Natural killer cell (primary cell): ENCODE results near the gene FNDC7. TPM values are rescaled to one million over a fixed set of nuclear protein-coding genes. Genes with fewer than 3 reads are reported as not detected.
"Not testable (repeated sequence)": the region's sequence is repeated elsewhere in the genome, so short reads cannot be mapped to it uniquely, and the experiment has no call there.

Source experiments
- ATAC-seq, 3 donors: fragments of 150-1000 bp in 2 of 3; fragments of 200-7000 bp in 1 of 3; cut with Tn5 transposase; 1 replicate in 1 of 3; 2 replicates in 2 of 3; pipeline ENCODE4 v1.10.0; 2021; ENCODE audit warnings: mild to moderate bottlenecking in 2 of 3, moderate library complexity in 2 of 3
- DNase-seq, 2 donors: peaks; one replicate each; pipeline versions ENCODE4 v3.0.0 to v3.0.0-alpha.2; 2013 to 2021; ENCODE audit warnings: mixed read lengths in 1 of 2
- H3K27ac ChIP-seq: one replicate; pipeline ENCODE4 v1.5.1; 2013; ENCODE audit warnings: mild to moderate bottlenecking, low read length
- H3K27me3 ChIP-seq: one replicate; pipeline ENCODE4 v1.6.1; 2013; ENCODE audit warnings: low read length; ENCODE audit not compliant: control insufficient read depth, insufficient read depth
- H3K36me3 ChIP-seq: one replicate; pipeline ENCODE4 v1.6.1; 2013; ENCODE audit warnings: low read length; ENCODE audit not compliant: control insufficient read depth, insufficient read depth
- H3K4me1 ChIP-seq: one replicate; pipeline ENCODE4 v1.6.1; 2013; ENCODE audit warnings: low read length; ENCODE audit not compliant: control insufficient read depth, insufficient read depth
- H3K4me3 ChIP-seq: one replicate; pipeline ENCODE4 v1.5.1; 2013; ENCODE audit warnings: low read length
- H3K9me3 ChIP-seq: one replicate; pipeline ENCODE4 v1.6.1; 2013; ENCODE audit warnings: low read length; ENCODE audit not compliant: control insufficient read depth, insufficient read depth
- H3K27ac Mint-ChIP-seq, 2 donors: one replicate each; pipeline ENCODE4 v1.8.0; 2022; ENCODE audit warnings: mild to moderate bottlenecking in 2 of 2, mixed read lengths in 2 of 2, moderate library complexity in 1 of 2
- H3K27me3 Mint-ChIP-seq, 2 donors: one replicate each; pipeline ENCODE4 v1.8.0; 2022; ENCODE audit warnings: low read depth in 2 of 2, mixed read lengths in 2 of 2
- H3K36me3 Mint-ChIP-seq: one replicate; pipeline ENCODE4 v1.8.0; 2022; ENCODE audit warnings: mixed read lengths
- H3K4me1 Mint-ChIP-seq, 2 donors: one replicate each; pipeline ENCODE4 v1.8.0; 2022; ENCODE audit warnings: mixed read lengths in 2 of 2
- H3K4me3 Mint-ChIP-seq: one replicate; pipeline ENCODE4 v1.8.0; 2022; ENCODE audit warnings: mild to moderate bottlenecking, moderate library complexity, mixed read lengths
- H3K9me3 Mint-ChIP-seq, 2 donors: one replicate each; pipeline ENCODE4 v1.8.0; 2022; ENCODE audit warnings: mixed read lengths in 2 of 2
- CTCF ChIP-seq: fragments of 200-600 bp; IDR thresholded peaks from one replicate; pipeline ENCODE4 v1.8.0; 2022; ENCODE audit warnings: antibody characterized with exemption
- WGBS: methylation state at CpG from one replicate; pipeline ENCODE4 v1.1.7; 2013; ENCODE audit warnings: missing lambda C conversion rate; ENCODE audit not compliant: insufficient coverage; 5-methylcytosine and 5-hydroxymethylcytosine counted together
- intact Hi-C: fragments of 100-400 bp; cut with micrococcal nuclease; formaldehyde crosslinking; loops from one replicate; pipeline ENCODE4 v1.14.2; 2022
- total RNA-seq, 4 donors: library from RNA; stranded (reverse); fragments of 120-200 nt in 1 of 4; gene quantifications; one replicate each; pipeline versions ENCODE4 v1.2.3 to v1.2.4, GENCODE V29; 2013 to 2022

The FNDC7 gene
- total RNA-seq, 3 donors from 2014 or later (not counting 1 experiment from before 2014, with no cell fraction given), result 0.14 to 0.43 TPM; not detected in 1

- Mint-ChIP-seq H3K4me1 (peaks cover 6 to 7% of the 10 kb centered on the region in 2 donors), H3K36me3 (no peaks in the 10 kb centered on the region), H3K9me3 (no peaks in the 10 kb centered on the region), H3K27ac (peak overlapping the region in 1 of 2 donors; percentile 72), H3K27me3 (no peaks in the 10 kb centered on the region), H3K4me3 (peak overlapping the region; percentile 35)
- Histone ChIP-seq H3K4me1 (peaks cover 8% of the 10 kb centered on the region), H3K27me3 (no peaks in the 10 kb centered on the region), H3K27ac (no peak overlapping the region), H3K9me3 (no peaks in the 10 kb centered on the region), H3K4me3 (no peak overlapping the region), H3K36me3 (no peaks in the 10 kb centered on the region)
- 67% methylated on average over 7 of the region's 10 CpGs for whole genome bisulfite sequencing
- intact Hi-C loops, result no loop called here
- TF ChIP-seq CTCF, result no peak
- DNase-seq (no peak), ATAC-seq (no peak)
These were observed 33.0 kb upstream of the FNDC7 start for GRCh38 chr1:108679586-108680213.

GRCh38 chr1:108681701-108682100 lies 31.0 kb upstream of the FNDC7 start:
- H3K4me1 ChIP-seq, H3K27ac ChIP-seq, intact Hi-C loops, H3K9me3 ChIP-seq, H3K36me3 ChIP-seq, ATAC-seq, DNase-seq, H3K27me3 Mint-ChIP-seq, H3K9me3 Mint-ChIP-seq, H3K36me3 Mint-ChIP-seq, H3K27ac Mint-ChIP-seq, H3K4me1 Mint-ChIP-seq, H3K4me3 ChIP-seq, H3K4me3 Mint-ChIP-seq, H3K27me3 ChIP-seq: not testable (repeated sequence)
- WGBS, result 85% methylated on average over 4 of the region's 4 CpGs

GRCh38 chr1:108685529-108685928 lies 27.2 kb upstream of the FNDC7 start:
- Histone ChIP-seq H3K36me3 (no peaks in the 10 kb centered on the region), H3K9me3 (no peaks in the 10 kb centered on the region), H3K27ac (no peak overlapping the region), H3K27me3 (no peaks in the 10 kb centered on the region), H3K4me1 (no peaks in the 10 kb centered on the region), H3K4me3 (no peak overlapping the region)
- H3K36me3 Mint-ChIP-seq, result no peaks in the 10 kb centered on the region
- no peak for TF ChIP-seq CTCF
- ATAC-seq, result no peak
- DNase-seq, result no peak
- H3K27me3 Mint-ChIP-seq, result no peaks in the 10 kb centered on the region
- peaks cover 3 to 5% of the 10 kb centered on the region in 2 donors for H3K4me1 Mint-ChIP-seq
- no peaks in the 10 kb centered on the region for H3K9me3 Mint-ChIP-seq
- no peak overlapping the region for H3K4me3 Mint-ChIP-seq
- intact Hi-C loops, result no loop called here
- 93% methylated on average over 1 of the region's 1 CpG for WGBS
- no peak overlapping the region for H3K27ac Mint-ChIP-seq

GRCh38 chr1:108686614-108687313 lies 25.9 kb upstream of the FNDC7 start:
- H3K9me3 ChIP-seq, result no peaks in the 10 kb centered on the region
- no peaks in the 10 kb centered on the region for H3K36me3 Mint-ChIP-seq
- H3K4me3 Mint-ChIP-seq, result no peak overlapping the region
- no peak for TF ChIP-seq CTCF
- intact Hi-C loops, result no loop called here
- no peaks in the 10 kb centered on the region for H3K27me3 Mint-ChIP-seq
- no peak for ATAC-seq
- H3K4me1 ChIP-seq, result peaks cover 5% of the 10 kb centered on the region
- peaks cover 16% of the 10 kb centered on the region in 2 donors for H3K4me1 Mint-ChIP-seq
- DNase-seq, result no peak
- H3K27ac ChIP-seq, result no peak overlapping the region
- no peak overlapping the region for H3K4me3 ChIP-seq
- H3K27me3 ChIP-seq, result no peaks in the 10 kb centered on the region
- no peak overlapping the region for H3K27ac Mint-ChIP-seq
- no peaks in the 10 kb centered on the region for H3K36me3 ChIP-seq
- H3K9me3 Mint-ChIP-seq, result no peaks in the 10 kb centered on the region
- WGBS, result 93% methylated on average over 1 of the region's 2 CpGs
